GM23338 (cell line): ENCODE results near the gene SLC35B1. TPM values are rescaled to one million over a fixed set of nuclear protein-coding genes. Genes with fewer than 3 reads are reported as not detected.

Experiments
- ATAC-seq: fragments of 200-7000 bp; cut with Tn5 transposase; 3 replicates; pipeline ENCODE4 v1.9.1; 2020
- DNase-seq: peaks from one replicate; pipeline ENCODE4 v3.0.0-alpha.2; 2015; ENCODE audit warnings: low spot score
- H2AFZ ChIP-seq: fragments of 200-600 bp; sonication (generic); 2 replicates; pipeline ENCODE4 v1.8.0; 2016; ENCODE audit warnings: antibody characterized with exemption, mild to moderate bottlenecking, moderate library complexity
- H3F3A ChIP-seq: fragments of 200-600 bp; sonication (generic); replicated peaks from 2 replicates; pipeline ENCODE4 v1.8.0; 2017; ENCODE audit warnings: antibody characterized with exemption, mixed run types, low read depth
- H3K27ac ChIP-seq: fragments of 200-600 bp; sonication (generic); 2 replicates; pipeline ENCODE4 v1.6.1; 2016; ENCODE audit warnings: low read depth
- H3K27me3 ChIP-seq: fragments of 200-600 bp; sonication (generic); 2 replicates; pipeline ENCODE4 v1.8.0; 2016; ENCODE audit warnings: mild to moderate bottlenecking, mixed run types, moderate library complexity; ENCODE audit not compliant: insufficient read depth
- H3K36me3 ChIP-seq: fragments of 200-600 bp; sonication (generic); 2 replicates; pipeline ENCODE4 v1.8.0; 2016; ENCODE audit warnings: mild to moderate bottlenecking; ENCODE audit not compliant: insufficient read depth
- H3K4me1 ChIP-seq: fragments of 200-600 bp; sonication (generic); 2 replicates; pipeline ENCODE4 v1.8.0; 2016; ENCODE audit warnings: mild to moderate bottlenecking, moderate library complexity; ENCODE audit not compliant: insufficient read depth
- H3K4me2 ChIP-seq: fragments of 200-600 bp; sonication (generic); 2 replicates; pipeline ENCODE4 v1.7.1; 2017; ENCODE audit warnings: mixed run types
- H3K4me3 ChIP-seq: fragments of 200-600 bp; sonication (generic); 2 replicates; pipeline ENCODE4 v1.6.1; 2016; ENCODE audit warnings: mixed run types
- H3K79me2 ChIP-seq: fragments of 200-600 bp; sonication (generic); replicated peaks from 2 replicates; pipeline ENCODE4 v1.8.0; 2017; ENCODE audit warnings: mild to moderate bottlenecking; ENCODE audit not compliant: insufficient read depth
- H3K9me2 ChIP-seq: fragments of 200-600 bp; sonication (generic); 2 replicates; pipeline ENCODE4 v1.8.0; 2017; ENCODE audit not compliant: insufficient read depth
- H4K20me1 ChIP-seq: fragments of 200-600 bp; sonication (generic); replicated peaks from 2 replicates; pipeline ENCODE4 v1.8.0; 2017; ENCODE audit warnings: mild to moderate bottlenecking; ENCODE audit not compliant: insufficient read depth
- H3K27ac Mint-ChIP-seq: 2 replicates; pipeline ENCODE4 v1.8.0; 2020; ENCODE audit warnings: inconsistent platforms, mild to moderate bottlenecking, moderate library complexity, mixed read lengths
- H3K27me3 Mint-ChIP-seq: 3 replicates; pipeline ENCODE4 v1.8.0; 2022; ENCODE audit warnings: low read depth, mild to moderate bottlenecking, moderate library complexity, mixed read lengths, inconsistent platforms; ENCODE audit not compliant: insufficient read depth, poor library complexity
- H3K36me3 Mint-ChIP-seq: 3 replicates; pipeline ENCODE4 v1.8.0; 2021; ENCODE audit warnings: low read depth, mild to moderate bottlenecking, inconsistent platforms, moderate library complexity, mixed read lengths
- H3K4me1 Mint-ChIP-seq: 3 replicates; pipeline ENCODE4 v1.8.0; 2020; ENCODE audit warnings: mild to moderate bottlenecking, inconsistent platforms, mixed read lengths
- H3K4me3 Mint-ChIP-seq: 3 replicates; pipeline ENCODE4 v1.8.0; 2021; ENCODE audit warnings: moderate library complexity, mild to moderate bottlenecking, inconsistent platforms, mixed read lengths
- H3K9me3 Mint-ChIP-seq: 3 replicates; pipeline ENCODE4 v1.8.0; 2020; ENCODE audit warnings: moderate library complexity, mild to moderate bottlenecking, inconsistent platforms, mixed read lengths
- CREB1 ChIP-seq: fragments of 250-450 bp; sonication (Bioruptor Pico); IDR thresholded peaks from 2 replicates; pipeline ENCODE4 v1.5.0; 2020; ENCODE audit warnings: low read depth, mild to moderate bottlenecking, moderate library complexity
- EZH2 ChIP-seq: fragments of 200-600 bp; sonication (generic); IDR thresholded peaks from one replicate; pipeline ENCODE4 v1.8.0; 2017; ENCODE audit warnings: antibody characterized with exemption, mild to moderate bottlenecking, low read depth; ENCODE audit not compliant: unreplicated experiment
- EZH2phosphoT487 ChIP-seq: fragments of 200-600 bp; sonication (generic); IDR thresholded peaks from one replicate; pipeline ENCODE4 v1.8.1; 2018; ENCODE audit warnings: antibody characterized with exemption; ENCODE audit not compliant: unreplicated experiment
- JUNB ChIP-seq: IDR thresholded peaks from one replicate; pipeline ENCODE4 v1.6.1; 2016; ENCODE audit warnings: antibody characterized with exemption; ENCODE audit not compliant: unreplicated experiment
- NANOG ChIP-seq: IDR thresholded peaks from 2 replicates; pipeline ENCODE4 v1.6.1; 2016; ENCODE audit warnings: antibody characterized with exemption, borderline replicate concordance
- POLR2AphosphoS5 ChIP-seq: IDR thresholded peaks from 2 replicates; pipeline ENCODE4 v1.6.1; 2016; ENCODE audit warnings: antibody characterized with exemption, low read depth
- STAT1 ChIP-seq: IDR thresholded peaks from one replicate; pipeline ENCODE4 v1.6.1; 2016; ENCODE audit warnings: antibody characterized with exemption; ENCODE audit not compliant: unreplicated experiment
- ZNF114 ChIP-seq: fragments of 250-450 bp; sonication (Bioruptor Pico); IDR thresholded peaks from 2 replicates; pipeline ENCODE4 v1.5.0; 2020; ENCODE audit warnings: mild to moderate bottlenecking, moderate library complexity
- ZNF331 ChIP-seq: fragments of 250-450 bp; sonication (Bioruptor Pico); IDR thresholded peaks from 2 replicates; pipeline ENCODE4 v1.5.0; 2020; ENCODE audit warnings: low read depth, mild to moderate bottlenecking, moderate library complexity
- polyA plus RNA-seq: library from polyadenylated mRNA; unstranded; fragments of >200 nt; fragmentation: Nextera tagmentation; extraction: Ambion mirVana; gene quantifications from 2 replicates; pipeline ENCODE4 v1.2.1, GENCODE V29; 2016
- total RNA-seq: library from RNA; depleted of rRNA; stranded (reverse); fragments of >200 nt; shearing (Covaris generic); gene quantifications from 2 replicates; pipeline ENCODE4 v1.2.3, GENCODE V29; 2014
- TF ChIP-seq, protein P1 (sequence below): IDR thresholded peaks from 2 replicates; pipeline ENCODE4 v1.6.1; 2016; ENCODE audit warnings: antibody characterized with exemption
- TF ChIP-seq, protein P2 (sequence below): IDR thresholded peaks from one replicate; pipeline ENCODE4 v1.6.1; 2018; ENCODE audit warnings: antibody characterized with exemption; ENCODE audit not compliant: unreplicated experiment
- TF ChIP-seq, protein P3 (sequence below): fragments of 250-450 bp; sonication (Bioruptor Pico); IDR thresholded peaks from 2 replicates; pipeline ENCODE4 v1.5.0; 2020; ENCODE audit warnings: mild to moderate bottlenecking, moderate library complexity
- TF ChIP-seq, protein P4 (sequence below), 2 experiments: fragments of 200-600 bp in 1 of 2; sonication (generic) in 1 of 2; conservative IDR thresholded peaks; 2 replicates each; pipeline versions ENCODE4 v1.5.1 to v1.6.1; 2016 to 2017; ENCODE audit warnings: antibody characterized with exemption in 2 of 2, low read depth in 2 of 2, mild to moderate bottlenecking in 2 of 2, moderate library complexity in 1 of 2

Gene SLC35B1
- total and polyA plus RNA-seq, 2 experiments from 2014 or later: 56.7 to 58.9 TPM

DNA sequence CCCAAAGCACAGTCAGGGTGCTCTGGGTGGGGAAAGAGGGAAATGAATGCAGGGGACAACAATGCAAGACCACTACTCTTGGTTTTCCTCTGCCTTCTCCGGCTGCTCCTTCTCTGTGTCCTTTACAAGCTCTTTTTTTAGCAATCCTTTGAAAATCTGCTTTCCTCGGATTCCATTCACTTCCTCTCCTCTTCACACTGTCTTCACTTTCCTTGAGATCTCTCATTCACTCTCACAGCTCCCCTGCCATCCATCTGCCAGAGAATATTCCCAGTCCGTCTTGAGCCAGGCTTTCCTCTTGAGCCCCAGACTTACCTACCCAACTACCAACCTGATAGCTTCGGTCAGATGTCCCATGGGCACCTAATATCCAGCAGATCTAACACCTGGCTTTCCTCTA is 18.9 kb downstream of the SLC35B1 start:
- H3K27ac Mint-ChIP-seq: peak overlapping the region; percentile 53
- H2AFZ ChIP-seq: peak overlapping the region; percentile 84; the same call in 1 of the 2 replicates
- DNase-seq: no peak

More for the DNA sequence above, 18.9 kb downstream of the SLC35B1 start:
- Mint-ChIP-seq H3K9me3 (no peaks in the 10 kb centered on the region), H3K4me3 (no peak overlapping the region), H3K4me1 (peaks cover 20% of the 10 kb centered on the region), H3K27me3 (peaks cover 3% of the 10 kb centered on the region), H3K36me3 (no peaks in the 10 kb centered on the region)
- Histone ChIP-seq H3K4me3 (no peak overlapping the region), H4K20me1 (no peaks in the 10 kb centered on the region), H3K79me2 (no peaks in the 10 kb centered on the region), H3K4me2 (no peak overlapping the region), H3F3A (no peaks in the 10 kb centered on the region), H3K27ac (no peak overlapping the region), H3K4me1 (peaks cover 6% of the 10 kb centered on the region), H3K27me3 (no peaks in the 10 kb centered on the region), H3K36me3 (no peaks in the 10 kb centered on the region), H3K9me2 (no peaks in the 10 kb centered on the region)
- TF ChIP-seq, protein P1, sequence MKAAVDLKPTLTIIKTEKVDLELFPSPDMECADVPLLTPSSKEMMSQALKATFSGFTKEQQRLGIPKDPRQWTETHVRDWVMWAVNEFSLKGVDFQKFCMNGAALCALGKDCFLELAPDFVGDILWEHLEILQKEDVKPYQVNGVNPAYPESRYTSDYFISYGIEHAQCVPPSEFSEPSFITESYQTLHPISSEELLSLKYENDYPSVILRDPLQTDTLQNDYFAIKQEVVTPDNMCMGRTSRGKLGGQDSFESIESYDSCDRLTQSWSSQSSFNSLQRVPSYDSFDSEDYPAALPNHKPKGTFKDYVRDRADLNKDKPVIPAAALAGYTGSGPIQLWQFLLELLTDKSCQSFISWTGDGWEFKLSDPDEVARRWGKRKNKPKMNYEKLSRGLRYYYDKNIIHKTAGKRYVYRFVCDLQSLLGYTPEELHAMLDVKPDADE: no peak
- TF ChIP-seq JUNB (no peak), STAT1 (no peak), ZNF114 (no peak), ZNF331 (no peak), POLR2AphosphoS5 (no peak), EZH2 (no peak), EZH2phosphoT487 (no peak), CREB1 (CRISPR knock-in tag) (no peak), NANOG (no peak)
- TF ChIP-seq, protein P2, sequence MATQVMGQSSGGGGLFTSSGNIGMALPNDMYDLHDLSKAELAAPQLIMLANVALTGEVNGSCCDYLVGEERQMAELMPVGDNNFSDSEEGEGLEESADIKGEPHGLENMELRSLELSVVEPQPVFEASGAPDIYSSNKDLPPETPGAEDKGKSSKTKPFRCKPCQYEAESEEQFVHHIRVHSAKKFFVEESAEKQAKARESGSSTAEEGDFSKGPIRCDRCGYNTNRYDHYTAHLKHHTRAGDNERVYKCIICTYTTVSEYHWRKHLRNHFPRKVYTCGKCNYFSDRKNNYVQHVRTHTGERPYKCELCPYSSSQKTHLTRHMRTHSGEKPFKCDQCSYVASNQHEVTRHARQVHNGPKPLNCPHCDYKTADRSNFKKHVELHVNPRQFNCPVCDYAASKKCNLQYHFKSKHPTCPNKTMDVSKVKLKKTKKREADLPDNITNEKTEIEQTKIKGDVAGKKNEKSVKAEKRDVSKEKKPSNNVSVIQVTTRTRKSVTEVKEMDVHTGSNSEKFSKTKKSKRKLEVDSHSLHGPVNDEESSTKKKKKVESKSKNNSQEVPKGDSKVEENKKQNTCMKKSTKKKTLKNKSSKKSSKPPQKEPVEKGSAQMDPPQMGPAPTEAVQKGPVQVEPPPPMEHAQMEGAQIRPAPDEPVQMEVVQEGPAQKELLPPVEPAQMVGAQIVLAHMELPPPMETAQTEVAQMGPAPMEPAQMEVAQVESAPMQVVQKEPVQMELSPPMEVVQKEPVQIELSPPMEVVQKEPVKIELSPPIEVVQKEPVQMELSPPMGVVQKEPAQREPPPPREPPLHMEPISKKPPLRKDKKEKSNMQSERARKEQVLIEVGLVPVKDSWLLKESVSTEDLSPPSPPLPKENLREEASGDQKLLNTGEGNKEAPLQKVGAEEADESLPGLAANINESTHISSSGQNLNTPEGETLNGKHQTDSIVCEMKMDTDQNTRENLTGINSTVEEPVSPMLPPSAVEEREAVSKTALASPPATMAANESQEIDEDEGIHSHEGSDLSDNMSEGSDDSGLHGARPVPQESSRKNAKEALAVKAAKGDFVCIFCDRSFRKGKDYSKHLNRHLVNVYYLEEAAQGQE: no peak
- TF ChIP-seq, protein P3, sequence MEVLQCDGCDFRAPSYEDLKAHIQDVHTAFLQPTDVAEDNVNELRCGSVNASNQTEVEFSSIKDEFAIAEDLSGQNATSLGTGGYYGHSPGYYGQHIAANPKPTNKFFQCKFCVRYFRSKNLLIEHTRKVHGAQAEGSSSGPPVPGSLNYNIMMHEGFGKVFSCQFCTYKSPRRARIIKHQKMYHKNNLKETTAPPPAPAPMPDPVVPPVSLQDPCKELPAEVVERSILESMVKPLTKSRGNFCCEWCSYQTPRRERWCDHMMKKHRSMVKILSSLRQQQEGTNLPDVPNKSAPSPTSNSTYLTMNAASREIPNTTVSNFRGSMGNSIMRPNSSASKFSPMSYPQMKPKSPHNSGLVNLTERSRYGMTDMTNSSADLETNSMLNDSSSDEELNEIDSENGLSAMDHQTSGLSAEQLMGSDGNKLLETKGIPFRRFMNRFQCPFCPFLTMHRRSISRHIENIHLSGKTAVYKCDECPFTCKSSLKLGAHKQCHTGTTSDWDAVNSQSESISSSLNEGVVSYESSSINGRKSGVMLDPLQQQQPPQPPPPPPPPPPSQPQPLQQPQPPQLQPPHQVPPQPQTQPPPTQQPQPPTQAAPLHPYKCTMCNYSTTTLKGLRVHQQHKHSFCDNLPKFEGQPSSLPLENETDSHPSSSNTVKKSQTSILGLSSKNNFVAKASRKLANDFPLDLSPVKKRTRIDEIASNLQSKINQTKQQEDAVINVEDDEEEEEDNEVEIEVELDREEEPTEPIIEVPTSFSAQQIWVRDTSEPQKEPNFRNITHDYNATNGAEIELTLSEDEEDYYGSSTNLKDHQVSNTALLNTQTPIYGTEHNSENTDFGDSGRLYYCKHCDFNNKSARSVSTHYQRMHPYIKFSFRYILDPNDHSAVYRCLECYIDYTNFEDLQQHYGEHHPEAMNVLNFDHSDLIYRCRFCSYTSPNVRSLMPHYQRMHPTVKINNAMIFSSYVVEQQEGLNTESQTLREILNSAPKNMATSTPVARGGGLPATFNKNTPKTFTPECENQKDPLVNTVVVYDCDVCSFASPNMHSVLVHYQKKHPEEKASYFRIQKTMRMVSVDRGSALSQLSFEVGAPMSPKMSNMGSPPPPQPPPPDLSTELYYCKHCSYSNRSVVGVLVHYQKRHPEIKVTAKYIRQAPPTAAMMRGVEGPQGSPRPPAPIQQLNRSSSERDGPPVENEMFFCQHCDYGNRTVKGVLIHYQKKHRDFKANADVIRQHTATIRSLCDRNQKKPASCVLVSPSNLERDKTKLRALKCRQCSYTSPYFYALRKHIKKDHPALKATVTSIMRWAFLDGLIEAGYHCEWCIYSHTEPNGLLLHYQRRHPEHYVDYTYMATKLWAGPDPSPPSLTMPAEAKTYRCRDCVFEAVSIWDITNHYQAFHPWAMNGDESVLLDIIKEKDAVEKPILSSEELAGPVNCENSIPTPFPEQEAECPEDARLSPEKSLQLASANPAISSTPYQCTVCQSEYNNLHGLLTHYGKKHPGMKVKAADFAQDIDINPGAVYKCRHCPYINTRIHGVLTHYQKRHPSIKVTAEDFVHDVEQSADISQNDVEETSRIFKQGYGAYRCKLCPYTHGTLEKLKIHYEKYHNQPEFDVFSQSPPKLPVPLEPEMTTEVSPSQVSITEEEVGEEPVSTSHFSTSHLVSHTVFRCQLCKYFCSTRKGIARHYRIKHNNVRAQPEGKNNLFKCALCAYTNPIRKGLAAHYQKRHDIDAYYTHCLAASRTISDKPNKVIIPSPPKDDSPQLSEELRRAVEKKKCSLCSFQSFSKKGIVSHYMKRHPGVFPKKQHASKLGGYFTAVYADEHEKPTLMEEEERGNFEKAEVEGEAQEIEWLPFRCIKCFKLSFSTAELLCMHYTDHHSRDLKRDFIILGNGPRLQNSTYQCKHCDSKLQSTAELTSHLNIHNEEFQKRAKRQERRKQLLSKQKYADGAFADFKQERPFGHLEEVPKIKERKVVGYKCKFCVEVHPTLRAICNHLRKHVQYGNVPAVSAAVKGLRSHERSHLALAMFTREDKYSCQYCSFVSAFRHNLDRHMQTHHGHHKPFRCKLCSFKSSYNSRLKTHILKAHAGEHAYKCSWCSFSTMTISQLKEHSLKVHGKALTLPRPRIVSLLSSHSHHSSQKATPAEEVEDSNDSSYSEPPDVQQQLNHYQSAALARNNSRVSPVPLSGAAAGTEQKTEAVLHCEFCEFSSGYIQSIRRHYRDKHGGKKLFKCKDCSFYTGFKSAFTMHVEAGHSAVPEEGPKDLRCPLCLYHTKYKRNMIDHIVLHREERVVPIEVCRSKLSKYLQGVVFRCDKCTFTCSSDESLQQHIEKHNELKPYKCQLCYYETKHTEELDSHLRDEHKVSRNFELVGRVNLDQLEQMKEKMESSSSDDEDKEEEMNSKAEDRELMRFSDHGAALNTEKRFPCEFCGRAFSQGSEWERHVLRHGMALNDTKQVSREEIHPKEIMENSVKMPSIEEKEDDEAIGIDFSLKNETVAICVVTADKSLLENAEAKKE: no peak
- TF ChIP-seq, protein P4, sequence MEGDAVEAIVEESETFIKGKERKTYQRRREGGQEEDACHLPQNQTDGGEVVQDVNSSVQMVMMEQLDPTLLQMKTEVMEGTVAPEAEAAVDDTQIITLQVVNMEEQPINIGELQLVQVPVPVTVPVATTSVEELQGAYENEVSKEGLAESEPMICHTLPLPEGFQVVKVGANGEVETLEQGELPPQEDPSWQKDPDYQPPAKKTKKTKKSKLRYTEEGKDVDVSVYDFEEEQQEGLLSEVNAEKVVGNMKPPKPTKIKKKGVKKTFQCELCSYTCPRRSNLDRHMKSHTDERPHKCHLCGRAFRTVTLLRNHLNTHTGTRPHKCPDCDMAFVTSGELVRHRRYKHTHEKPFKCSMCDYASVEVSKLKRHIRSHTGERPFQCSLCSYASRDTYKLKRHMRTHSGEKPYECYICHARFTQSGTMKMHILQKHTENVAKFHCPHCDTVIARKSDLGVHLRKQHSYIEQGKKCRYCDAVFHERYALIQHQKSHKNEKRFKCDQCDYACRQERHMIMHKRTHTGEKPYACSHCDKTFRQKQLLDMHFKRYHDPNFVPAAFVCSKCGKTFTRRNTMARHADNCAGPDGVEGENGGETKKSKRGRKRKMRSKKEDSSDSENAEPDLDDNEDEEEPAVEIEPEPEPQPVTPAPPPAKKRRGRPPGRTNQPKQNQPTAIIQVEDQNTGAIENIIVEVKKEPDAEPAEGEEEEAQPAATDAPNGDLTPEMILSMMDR (conservative IDR thresholded peaks at IDR 0.05; ENCODE audit: low read depth in 2 of 2): no peak
- no peak for ATAC-seq
